ENCODE results near the gene MACROD2. TPM values are rescaled to one million over a fixed set of nuclear protein-coding genes. Genes with fewer than 3 reads are reported as not detected.

MACROD2 gene
- total and polyA plus RNA-seq, 4 donors = 0.66 to 10.5 (median 3.3) TPM

DNA sequence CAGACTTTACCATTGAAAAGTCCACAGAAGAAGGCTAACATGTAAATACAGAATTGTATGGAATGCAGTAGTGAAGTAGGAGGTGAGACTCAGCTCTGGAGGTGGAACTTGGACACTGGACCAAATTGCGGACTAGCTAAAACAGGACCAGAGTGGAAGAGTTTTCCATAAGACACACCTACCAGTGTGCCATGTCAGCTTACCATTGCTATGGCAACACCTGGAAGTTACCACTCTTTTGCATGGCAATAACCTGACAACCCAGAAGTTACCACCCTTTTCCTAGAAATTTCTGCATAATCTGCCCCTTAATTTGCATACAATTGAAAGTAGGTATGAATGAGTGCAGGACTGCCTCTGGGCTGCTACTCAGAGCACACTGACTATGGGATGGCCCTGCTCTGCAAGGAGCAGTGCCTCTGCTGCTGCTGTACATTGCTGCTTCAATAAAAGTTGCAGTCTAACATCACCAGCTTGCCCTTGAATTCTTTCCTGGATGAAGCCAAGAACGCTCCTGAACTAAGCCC lies 911.7 kb downstream of the MACROD2 start:
- Histone ChIP-seq H3K36me3 (ENCODE audit: control insufficient read depth in 4 of 4, insufficient read depth in 3 of 4, low read depth in 1 of 4, low read length in 3 of 4) (no peaks in the 10 kb centered on the region), H3K4me3 (ENCODE audit: low read depth in 1 of 3, low read length in 3 of 3) (no peak overlapping the region), H3K27me3 (ENCODE audit: control insufficient read depth in 4 of 4, insufficient read depth in 4 of 4, low read length in 3 of 4) (no peaks in the 10 kb centered on the region), H3K27ac (ENCODE audit: low read depth in 1 of 2, low read length in 2 of 2) (no peak overlapping the region), H3K4me1 (ENCODE audit: control insufficient read depth in 4 of 4, insufficient read depth in 4 of 4, low read length in 3 of 4) (no peaks in the 10 kb centered on the region), H3K9me3 (ENCODE audit: control insufficient read depth in 4 of 4, low read length in 3 of 4) (no peaks in the 10 kb centered on the region), H3K9ac (ENCODE audit: low read depth in 1 of 2, low read length in 2 of 2) (no peak overlapping the region)
- 96% methylated on average over 2 of the region's 2 CpGs for WGBS
- no peak for DNase-seq (ENCODE audit: low spot score)
- TF ChIP-seq, protein P1, sequence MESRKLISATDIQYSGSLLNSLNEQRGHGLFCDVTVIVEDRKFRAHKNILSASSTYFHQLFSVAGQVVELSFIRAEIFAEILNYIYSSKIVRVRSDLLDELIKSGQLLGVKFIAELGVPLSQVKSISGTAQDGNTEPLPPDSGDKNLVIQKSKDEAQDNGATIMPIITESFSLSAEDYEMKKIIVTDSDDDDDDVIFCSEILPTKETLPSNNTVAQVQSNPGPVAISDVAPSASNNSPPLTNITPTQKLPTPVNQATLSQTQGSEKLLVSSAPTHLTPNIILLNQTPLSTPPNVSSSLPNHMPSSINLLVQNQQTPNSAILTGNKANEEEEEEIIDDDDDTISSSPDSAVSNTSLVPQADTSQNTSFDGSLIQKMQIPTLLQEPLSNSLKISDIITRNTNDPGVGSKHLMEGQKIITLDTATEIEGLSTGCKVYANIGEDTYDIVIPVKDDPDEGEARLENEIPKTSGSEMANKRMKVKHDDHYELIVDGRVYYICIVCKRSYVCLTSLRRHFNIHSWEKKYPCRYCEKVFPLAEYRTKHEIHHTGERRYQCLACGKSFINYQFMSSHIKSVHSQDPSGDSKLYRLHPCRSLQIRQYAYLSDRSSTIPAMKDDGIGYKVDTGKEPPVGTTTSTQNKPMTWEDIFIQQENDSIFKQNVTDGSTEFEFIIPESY (IDR thresholded peaks at IDR 0.05) = no peak
- TF ChIP-seq FOXA1 (IDR thresholded peaks at IDR 0.05) = no peak
- TF ChIP-seq HNF4G (IDR thresholded peaks at IDR 0.05) = no peak
- TF ChIP-seq FOXA2 (IDR thresholded peaks at IDR 0.05) = no peak
- no peak for TF ChIP-seq NR2F2 (IDR thresholded peaks at IDR 0.05)
- TF ChIP-seq, protein P2, sequence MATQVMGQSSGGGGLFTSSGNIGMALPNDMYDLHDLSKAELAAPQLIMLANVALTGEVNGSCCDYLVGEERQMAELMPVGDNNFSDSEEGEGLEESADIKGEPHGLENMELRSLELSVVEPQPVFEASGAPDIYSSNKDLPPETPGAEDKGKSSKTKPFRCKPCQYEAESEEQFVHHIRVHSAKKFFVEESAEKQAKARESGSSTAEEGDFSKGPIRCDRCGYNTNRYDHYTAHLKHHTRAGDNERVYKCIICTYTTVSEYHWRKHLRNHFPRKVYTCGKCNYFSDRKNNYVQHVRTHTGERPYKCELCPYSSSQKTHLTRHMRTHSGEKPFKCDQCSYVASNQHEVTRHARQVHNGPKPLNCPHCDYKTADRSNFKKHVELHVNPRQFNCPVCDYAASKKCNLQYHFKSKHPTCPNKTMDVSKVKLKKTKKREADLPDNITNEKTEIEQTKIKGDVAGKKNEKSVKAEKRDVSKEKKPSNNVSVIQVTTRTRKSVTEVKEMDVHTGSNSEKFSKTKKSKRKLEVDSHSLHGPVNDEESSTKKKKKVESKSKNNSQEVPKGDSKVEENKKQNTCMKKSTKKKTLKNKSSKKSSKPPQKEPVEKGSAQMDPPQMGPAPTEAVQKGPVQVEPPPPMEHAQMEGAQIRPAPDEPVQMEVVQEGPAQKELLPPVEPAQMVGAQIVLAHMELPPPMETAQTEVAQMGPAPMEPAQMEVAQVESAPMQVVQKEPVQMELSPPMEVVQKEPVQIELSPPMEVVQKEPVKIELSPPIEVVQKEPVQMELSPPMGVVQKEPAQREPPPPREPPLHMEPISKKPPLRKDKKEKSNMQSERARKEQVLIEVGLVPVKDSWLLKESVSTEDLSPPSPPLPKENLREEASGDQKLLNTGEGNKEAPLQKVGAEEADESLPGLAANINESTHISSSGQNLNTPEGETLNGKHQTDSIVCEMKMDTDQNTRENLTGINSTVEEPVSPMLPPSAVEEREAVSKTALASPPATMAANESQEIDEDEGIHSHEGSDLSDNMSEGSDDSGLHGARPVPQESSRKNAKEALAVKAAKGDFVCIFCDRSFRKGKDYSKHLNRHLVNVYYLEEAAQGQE (IDR thresholded peaks at IDR 0.05) = no peak
- no peak for TF ChIP-seq SP1 (IDR thresholded peaks at IDR 0.05)
- TF ChIP-seq, protein P3, sequence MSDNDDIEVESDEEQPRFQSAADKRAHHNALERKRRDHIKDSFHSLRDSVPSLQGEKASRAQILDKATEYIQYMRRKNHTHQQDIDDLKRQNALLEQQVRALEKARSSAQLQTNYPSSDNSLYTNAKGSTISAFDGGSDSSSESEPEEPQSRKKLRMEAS (IDR thresholded peaks at IDR 0.05) = no peak
- TF ChIP-seq HNF4A (conservative IDR thresholded peaks at IDR 0.05) = no peak
- no peak for TF ChIP-seq GABPA (IDR thresholded peaks at IDR 0.05 in 1 of 2, conservative IDR thresholded peaks at IDR 0.05 in 1 of 2)
- no peak for TF ChIP-seq YY1 (IDR thresholded peaks at IDR 0.05)
- no peak for TF ChIP-seq TAF1 (conservative IDR thresholded peaks at IDR 0.05)

DNA sequence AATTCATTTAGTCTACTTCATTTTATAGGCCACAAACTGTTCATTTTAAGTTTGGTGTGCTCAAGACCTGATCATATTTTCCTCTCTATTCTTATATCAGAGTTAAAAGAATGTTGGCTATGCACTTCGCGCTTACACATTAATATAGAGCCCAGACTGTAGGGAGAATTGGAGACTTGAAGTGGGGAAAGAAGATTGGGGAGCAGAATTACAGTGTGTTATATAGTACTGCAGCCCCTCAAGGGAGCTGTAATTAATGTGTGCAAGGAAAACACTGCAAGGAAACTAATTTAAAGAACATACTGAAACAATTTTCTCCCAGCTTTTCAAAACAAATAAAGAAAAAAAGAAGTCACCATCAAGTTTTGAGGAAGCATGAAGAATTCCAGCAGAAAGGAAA lies 914.8 kb downstream of the MACROD2 start:
- no peaks in the 10 kb centered on the region for H3K36me3 ChIP-seq (ENCODE audit: control insufficient read depth in 4 of 4, insufficient read depth in 3 of 4, low read depth in 1 of 4, low read length in 3 of 4)
- WGBS = 95% methylated on average over 2 of the region's 2 CpGs
- no peak overlapping the region for H3K9ac ChIP-seq (ENCODE audit: low read depth in 1 of 2, low read length in 2 of 2)
- H3K27me3 ChIP-seq (ENCODE audit: control insufficient read depth in 4 of 4, insufficient read depth in 4 of 4, low read length in 3 of 4) = no peaks in the 10 kb centered on the region
- no peak overlapping the region for H3K27ac ChIP-seq (ENCODE audit: low read depth in 1 of 2, low read length in 2 of 2)
- H3K4me1 ChIP-seq (ENCODE audit: control insufficient read depth in 4 of 4, insufficient read depth in 4 of 4, low read length in 3 of 4) = no peaks in the 10 kb centered on the region
- H3K9me3 ChIP-seq (ENCODE audit: control insufficient read depth in 4 of 4, low read length in 3 of 4) = no peaks in the 10 kb centered on the region
- no peak for DNase-seq (ENCODE audit: low spot score)
- TF ChIP-seq, protein P3 (IDR thresholded peaks at IDR 0.05) = no peak
- TF ChIP-seq EGR1 (IDR thresholded peaks at IDR 0.05; ENCODE audit: low read depth in 2 of 2) = no peak
- TF ChIP-seq HNF4A (conservative IDR thresholded peaks at IDR 0.05) = no peak
- no peak for TF ChIP-seq RAD21 (IDR thresholded peaks at IDR 0.05)
- TF ChIP-seq, protein P1 (IDR thresholded peaks at IDR 0.05) = no peak
- TF ChIP-seq NR2F2 (IDR thresholded peaks at IDR 0.05) = no peak
- TF ChIP-seq HNF4G (IDR thresholded peaks at IDR 0.05) = no peak
- no peak for TF ChIP-seq FOXA2 (IDR thresholded peaks at IDR 0.05)
- TF ChIP-seq YY1 (IDR thresholded peaks at IDR 0.05) = no peak
- no peak overlapping the region for H3K4me3 ChIP-seq (ENCODE audit: low read depth in 1 of 3, low read length in 3 of 3)

All from liver (tissue), 9 donors.